Stomach (tissue), 9 donors: ENCODE results near the gene ABCC8. TPM values are rescaled to one million over a fixed set of nuclear protein-coding genes. Genes with fewer than 3 reads are reported as not detected.

Experiments
- DNase-seq, 2 donors: peaks; one replicate each; pipeline versions ENCODE4 v3.0.0 to v3.0.0-alpha.2; 2013 to 2019
- H3K27ac ChIP-seq, 5 donors: fragments of 200-600 bp in 4 of 5; sonication (generic) in 4 of 5; one replicate each; pipeline ENCODE4 v1.5.1; 2013 to 2019; ENCODE audit warnings: mild to moderate bottlenecking in 1 of 5, moderate library complexity in 1 of 5
- H3K27me3 ChIP-seq, 3 donors: fragments of 200-600 bp; sonication (generic); one replicate each; pipeline ENCODE4 v1.5.1; 2017 to 2019; ENCODE audit warnings: mixed run types in 1 of 3
- H3K36me3 ChIP-seq, 4 donors: fragments of 200-600 bp; sonication (generic); 1 replicate in 3 of 4; 2 replicates in 1 of 4; pipeline ENCODE4 v1.5.1; 2016 to 2019
- H3K4me1 ChIP-seq, 4 donors: fragments of 200-600 bp; sonication (generic); one replicate each; pipeline ENCODE4 v1.5.1; 2016 to 2019
- H3K4me3 ChIP-seq, 4 donors: fragments of 200-600 bp; sonication (generic) in 3 of 4; one replicate each; pipeline ENCODE4 v1.5.1; 2016 to 2019; ENCODE audit warnings: mild to moderate bottlenecking in 1 of 4
- H3K9me3 ChIP-seq, 4 donors: fragments of 200-600 bp; sonication (generic); one replicate each; pipeline ENCODE4 v1.5.1; 2016 to 2019
- EP300 ChIP-seq: sonication (generic); formaldehyde crosslinking; IDR thresholded peaks from one replicate; pipeline ENCODE4 v1.6.1; 2017; ENCODE audit warnings: antibody characterized with exemption
- POLR2A ChIP-seq, 4 donors: fragments of 450-650 bp; IDR thresholded peaks; one replicate each; pipeline ENCODE4 v1.6.1; 2016; ENCODE audit warnings: antibody characterized with exemption in 4 of 4, control low read depth in 2 of 4, mild to moderate bottlenecking in 1 of 4, moderate library complexity in 1 of 4
- POLR2AphosphoS5 ChIP-seq, 3 donors: sonication (generic); formaldehyde crosslinking; IDR thresholded peaks; one replicate each; pipeline ENCODE4 v1.6.1; 2016; ENCODE audit warnings: antibody characterized with exemption in 3 of 3
- WGBS, 5 donors: extraction: QIAGEN DNeasy Blood & Tissue Kit in 3 of 5; methylation state at CpG; one replicate each; pipeline versions ENCODE4 v1.1.5 to v1.1.7; 2013 to 2018; 5-methylcytosine and 5-hydroxymethylcytosine counted together
- intact Hi-C: fragments of 100-400 bp; cut with DNase I; formaldehyde crosslinking; loops from one replicate; pipeline ENCODE4 v1.15.1; 2023; ENCODE audit warnings: low total_unique reads
- polyA plus RNA-seq, 3 donors: library from polyadenylated mRNA; stranded (reverse); fragments of 200-250 nt; gene quantifications; one replicate each; pipeline ENCODE4 v1.2.3, GENCODE V29; 2013
- total RNA-seq, 5 donors: library from RNA; depleted of rRNA; stranded (reverse); fragments of >200 nt; gene quantifications; one replicate each; pipeline versions ENCODE4 v1.1.0 to v1.2.3, GENCODE V29; 2014 to 2016
- TF ChIP-seq, protein P1 (sequence below), 7 experiments: fragments of 450-650 bp in 4 of 7; fragments of 200-600 bp in 3 of 7; sonication (generic) in 3 of 7; IDR thresholded peaks; one replicate each; pipeline ENCODE4 v1.5.1; 2016 to 2019; ENCODE audit warnings: antibody characterized with exemption in 7 of 7, control low read depth in 2 of 7, mild to moderate bottlenecking in 1 of 7
- donor health status: healthy with polysubstance abuse.
- donor health status: Bipolar disorder and iron deficiency.
- donor health status: healthy.

The ABCC8 gene
- total and polyA plus RNA-seq, 8 donors, result 3.9 to 69.6 (median 32.1) TPM; not detected in 1

GRCh38 chr11:17406818-17407149 lies 69.9 kb downstream of the ABCC8 start:
- intact Hi-C loops, result no loop called here
- Histone ChIP-seq H3K9me3 (no peaks in the 10 kb centered on the region), H3K27me3 (no peaks in the 10 kb centered on the region), H3K4me3 (no peak overlapping the region), H3K27ac (peak overlapping the region; percentile 73 to 89 (median 81)), H3K4me1 (peaks cover 20 to 43% (median 29%) of the 10 kb centered on the region in 4 donors), H3K36me3 (no peaks in the 10 kb centered on the region)
- no peak for DNase-seq
- 87 to 94% (median 91%) methylated on average over 10 to 13 of the region's 13 CpGs for WGBS, 5 donors
- TF ChIP-seq POLR2A (IDR thresholded peaks at IDR 0.05) (no peak), EP300 (no peak), POLR2AphosphoS5 (IDR thresholded peaks at IDR 0.05) (no peak)
- TF ChIP-seq, protein P1, sequence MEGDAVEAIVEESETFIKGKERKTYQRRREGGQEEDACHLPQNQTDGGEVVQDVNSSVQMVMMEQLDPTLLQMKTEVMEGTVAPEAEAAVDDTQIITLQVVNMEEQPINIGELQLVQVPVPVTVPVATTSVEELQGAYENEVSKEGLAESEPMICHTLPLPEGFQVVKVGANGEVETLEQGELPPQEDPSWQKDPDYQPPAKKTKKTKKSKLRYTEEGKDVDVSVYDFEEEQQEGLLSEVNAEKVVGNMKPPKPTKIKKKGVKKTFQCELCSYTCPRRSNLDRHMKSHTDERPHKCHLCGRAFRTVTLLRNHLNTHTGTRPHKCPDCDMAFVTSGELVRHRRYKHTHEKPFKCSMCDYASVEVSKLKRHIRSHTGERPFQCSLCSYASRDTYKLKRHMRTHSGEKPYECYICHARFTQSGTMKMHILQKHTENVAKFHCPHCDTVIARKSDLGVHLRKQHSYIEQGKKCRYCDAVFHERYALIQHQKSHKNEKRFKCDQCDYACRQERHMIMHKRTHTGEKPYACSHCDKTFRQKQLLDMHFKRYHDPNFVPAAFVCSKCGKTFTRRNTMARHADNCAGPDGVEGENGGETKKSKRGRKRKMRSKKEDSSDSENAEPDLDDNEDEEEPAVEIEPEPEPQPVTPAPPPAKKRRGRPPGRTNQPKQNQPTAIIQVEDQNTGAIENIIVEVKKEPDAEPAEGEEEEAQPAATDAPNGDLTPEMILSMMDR (IDR thresholded peaks at IDR 0.05), result no peak

GRCh38 chr11:17406082-17406817 lies 70.4 kb downstream of the ABCC8 start:
- peak in 1 of 2 donors; percentile 61 for DNase-seq
- intact Hi-C loops, result no loop called here
- no peaks in the 10 kb centered on the region for H3K36me3 ChIP-seq
- no peak overlapping the region for H3K4me3 ChIP-seq
- H3K4me1 ChIP-seq, result peaks cover 15 to 39% (median 28%) of the 10 kb centered on the region in 4 donors
- H3K27me3 ChIP-seq, result no peaks in the 10 kb centered on the region
- peak overlapping the region; percentile 73 to 89 (median 81) for H3K27ac ChIP-seq
- 84 to 90% (median 86%) methylated on average over 6 to 8 of the region's 8 CpGs for WGBS, 5 donors
- no peaks in the 10 kb centered on the region for H3K9me3 ChIP-seq
- TF ChIP-seq POLR2A (IDR thresholded peaks at IDR 0.05) (no peak), POLR2AphosphoS5 (IDR thresholded peaks at IDR 0.05) (no peak), EP300 (no peak)
- TF ChIP-seq, protein P1 (IDR thresholded peaks at IDR 0.05), result no peak

DNA sequence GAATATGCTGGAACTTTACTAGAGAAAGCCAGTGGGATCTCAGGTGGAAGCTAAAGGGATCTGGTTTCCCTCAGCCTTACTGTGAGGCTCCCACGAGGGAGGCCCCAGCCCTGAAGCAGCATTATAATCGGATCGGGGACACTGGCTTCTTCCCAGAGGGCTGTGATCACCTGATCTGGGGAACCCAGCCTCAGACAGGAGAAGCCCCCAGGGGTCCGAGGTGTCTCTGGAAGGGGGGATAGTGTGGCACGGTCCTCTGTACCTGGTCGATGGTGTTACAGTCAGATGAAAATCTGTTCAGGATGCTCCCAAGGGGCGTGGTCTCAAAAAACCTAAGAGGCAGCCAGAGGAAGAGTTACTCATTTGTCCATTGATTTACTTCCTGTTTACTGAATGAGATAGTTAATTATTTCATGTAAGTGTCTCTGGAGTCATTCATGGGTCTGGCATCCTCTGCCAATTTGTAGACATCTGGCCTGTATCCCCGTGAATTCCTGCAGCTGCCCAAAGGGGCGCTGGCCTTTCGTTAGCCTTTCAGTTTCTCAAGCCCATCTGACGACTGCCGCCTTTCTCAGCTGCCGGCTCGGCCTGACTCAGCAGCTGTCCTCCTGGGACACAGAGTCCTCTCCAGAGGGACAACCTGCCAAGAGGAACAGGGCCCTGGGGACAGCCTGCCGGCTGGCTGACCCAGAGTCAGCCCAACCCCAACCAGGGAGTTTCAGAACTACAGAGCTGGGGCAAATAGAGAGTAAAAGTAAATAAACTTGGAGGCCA lies 71.2 kb downstream of the ABCC8 start:
- peak; percentile 69 to 91 for DNase-seq
- Histone ChIP-seq H3K4me1 (peaks cover 14 to 31% (median 22%) of the 10 kb centered on the region in 4 donors), H3K27ac (peak overlapping the region; percentile 73 to 89 (median 81)), H3K9me3 (no peaks in the 10 kb centered on the region), H3K27me3 (no peaks in the 10 kb centered on the region), H3K36me3 (no peaks in the 10 kb centered on the region), H3K4me3 (no peak overlapping the region)
- TF ChIP-seq POLR2AphosphoS5 (IDR thresholded peaks at IDR 0.05), result peak in 2 of 3 donors; percentile 83 to 91
- TF ChIP-seq, protein P1 (IDR thresholded peaks at IDR 0.05), result peak in 3 of 7 experiments; percentile 24 to 40 (median 29)
- peak in 1 of 4 donors; percentile 7 for TF ChIP-seq POLR2A (IDR thresholded peaks at IDR 0.05)
- no peak for TF ChIP-seq EP300
- WGBS, 5 donors, result 32 to 45% (median 36%) methylated on average over 15 of the region's 15 CpGs
- intact Hi-C loops, result no loop called here

DNA sequence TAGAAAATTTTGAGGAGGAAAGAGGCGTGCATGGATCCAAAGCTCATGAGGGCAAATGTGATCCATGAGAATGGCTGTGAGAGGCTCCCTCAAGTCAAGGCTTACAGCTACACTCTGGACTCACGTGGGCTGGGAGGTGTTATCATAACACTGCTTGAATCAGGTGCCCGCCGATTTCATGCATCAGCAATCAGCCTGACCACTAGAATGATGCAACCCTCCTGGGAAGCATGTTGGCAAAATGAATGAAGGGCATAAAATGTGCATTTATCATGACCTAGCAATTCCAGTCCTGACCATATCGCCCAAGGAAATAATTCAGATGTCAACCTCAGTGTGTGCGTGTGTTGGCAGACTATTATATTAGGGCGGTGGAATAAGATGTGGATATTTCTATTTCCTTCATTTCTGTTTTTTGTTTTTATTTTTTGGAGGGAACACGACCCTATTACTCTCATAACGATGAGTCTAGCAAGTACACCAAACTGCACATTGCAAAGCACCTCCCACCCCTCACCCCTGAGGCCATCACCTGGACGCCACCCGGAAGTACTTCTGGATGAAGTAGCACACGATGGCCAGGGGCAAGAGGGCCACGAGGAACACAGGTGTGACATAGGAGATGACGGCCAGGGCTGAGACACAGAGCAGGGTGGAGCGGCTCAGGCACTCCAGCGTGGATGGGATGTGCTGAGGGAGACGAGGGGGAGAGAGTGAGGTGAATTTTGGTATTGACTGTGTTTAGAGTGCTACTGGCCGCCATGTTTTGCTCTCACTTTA lies 72.5 kb downstream of the ABCC8 start:
- no peak for DNase-seq
- H3K27me3 ChIP-seq, result no peaks in the 10 kb centered on the region
- intact Hi-C loops, result no loop called here
- no peak for TF ChIP-seq EP300
- TF ChIP-seq, protein P1 (IDR thresholded peaks at IDR 0.05), result no peak
- TF ChIP-seq POLR2A (IDR thresholded peaks at IDR 0.05), result no peak
- TF ChIP-seq POLR2AphosphoS5 (IDR thresholded peaks at IDR 0.05), result no peak
- H3K27ac ChIP-seq, result peak overlapping the region in 3 of 5 donors; percentile 75 to 89 (median 85)
- H3K4me1 ChIP-seq, result peaks cover 14 to 27% (median 21%) of the 10 kb centered on the region in 4 donors
- no peaks in the 10 kb centered on the region for H3K9me3 ChIP-seq
- no peak overlapping the region for H3K4me3 ChIP-seq
- H3K36me3 ChIP-seq, result no peaks in the 10 kb centered on the region
- 86 to 92% (median 88%) methylated on average over 18 of the region's 18 CpGs for WGBS, 5 donors
